ENCODE results near the gene HYOU1.
"Not testable (repeated sequence)": the region's sequence is repeated elsewhere in the genome, so short reads cannot be mapped to it uniquely, and the experiment has no call there.

Gene HYOU1

DNA sequence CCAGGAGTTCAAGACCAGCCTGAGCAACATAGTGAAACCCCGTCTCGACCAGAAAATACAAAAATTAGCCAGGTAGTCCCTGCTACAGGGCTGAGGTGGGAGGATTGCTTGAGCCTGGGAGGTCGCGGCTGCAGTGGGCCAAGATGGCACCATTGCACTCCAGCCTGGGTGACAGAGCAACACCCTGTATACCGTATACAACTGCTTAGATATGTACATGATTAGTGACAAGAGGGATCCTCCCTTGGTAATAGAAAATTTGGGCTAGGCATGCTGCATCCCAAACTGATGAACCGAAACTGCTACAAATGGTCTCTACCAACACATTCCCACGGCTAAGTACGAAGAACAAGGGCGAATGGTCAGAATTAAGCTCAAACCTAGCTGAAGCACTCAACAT lies 14.1 kb downstream of the HYOU1 start:
- no peak for TF ChIP-seq NFRKB (IDR thresholded peaks at IDR 0.05)
- no peak for TF ChIP-seq ZNF384 (IDR thresholded peaks at IDR 0.05)
- TF ChIP-seq L3MBTL2 (conservative IDR thresholded peaks at IDR 0.05), result no peak
- no peak for TF ChIP-seq FOXA1 (IDR thresholded peaks at IDR 0.05)
- no peak for TF ChIP-seq CTBP1 (IDR thresholded peaks at IDR 0.05; ENCODE audit: borderline replicate concordance)
- no peak for TF ChIP-seq ARNT (IDR thresholded peaks at IDR 0.05)
- TF ChIP-seq TARDBP (IDR thresholded peaks at IDR 0.05), result no peak
- TF ChIP-seq BHLHE40 (IDR thresholded peaks at IDR 0.05; ENCODE audit: borderline replicate concordance), result no peak
- no peak for TF ChIP-seq LEF1 (IDR thresholded peaks at IDR 0.05; ENCODE audit: borderline replicate concordance)
- no peak for TF ChIP-seq SP1 (IDR thresholded peaks at IDR 0.05)
- TF ChIP-seq SUZ12 (IDR thresholded peaks at IDR 0.05), result no peak
- TF ChIP-seq FOXM1 (IDR thresholded peaks at IDR 0.05; ENCODE audit: borderline replicate concordance), result no peak
- POLR2A ChIA-PET, result interaction anchor here (1.4 kb wide), 1 partner anchor 19 kb away, joined by 3 read pairs; no protein-coding TSS in a partner anchor
- no peak for DNase-seq (ENCODE audit: extremely low spot score)
- CTCF ChIA-PET, result interaction anchor here (1.0 kb wide), 1 partner anchor 12 kb away, joined by 6 read pairs; the partner anchor contains the start of gene SLC37A4

DNA sequence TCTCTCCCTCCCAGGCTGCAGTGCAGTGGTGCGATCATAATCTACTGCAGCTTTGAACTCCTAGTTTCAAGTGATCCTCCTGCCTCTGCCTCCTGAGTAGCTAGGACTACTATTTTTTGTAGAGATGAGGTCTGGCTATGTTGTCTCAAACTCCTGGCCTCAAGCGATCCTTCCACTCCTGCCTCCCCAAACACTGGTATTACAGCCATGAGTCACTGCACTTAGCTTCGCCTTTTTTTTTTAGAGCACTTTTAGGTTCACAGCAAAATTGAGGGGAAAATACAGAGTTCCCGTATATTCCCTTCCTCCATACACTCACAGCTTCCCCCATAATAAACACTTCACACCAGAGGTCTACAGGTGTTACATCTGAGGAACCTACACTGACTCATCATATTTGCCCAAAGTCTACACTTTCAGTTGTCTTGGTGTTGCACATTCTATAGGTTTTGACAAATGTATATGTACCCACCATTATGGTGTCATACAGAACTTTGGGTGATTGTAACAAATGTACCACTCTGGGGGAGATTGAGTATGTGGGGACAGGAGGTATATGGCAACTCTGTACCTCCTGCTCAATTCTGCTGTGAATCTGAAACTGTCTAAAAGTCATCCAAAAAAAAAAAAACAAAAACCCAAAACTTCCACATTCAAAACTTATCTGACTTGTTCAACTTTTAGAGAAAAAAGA lies 15.0 kb downstream of the HYOU1 start:
- ChIA-PET CTCF (no interaction called here), POLR2A (no interaction called here)
- TF ChIP-seq ELF4 (IDR thresholded peaks at IDR 0.05) (no peak), ARNT (IDR thresholded peaks at IDR 0.05) (no peak), HDGF (IDR thresholded peaks at IDR 0.05; ENCODE audit: borderline replicate concordance) (no peak), ZNF384 (IDR thresholded peaks at IDR 0.05) (no peak), FOXA1 (IDR thresholded peaks at IDR 0.05) (no peak), NFRKB (IDR thresholded peaks at IDR 0.05) (no peak), FOXM1 (IDR thresholded peaks at IDR 0.05; ENCODE audit: borderline replicate concordance) (no peak), BHLHE40 (IDR thresholded peaks at IDR 0.05; ENCODE audit: borderline replicate concordance) (no peak), CTBP1 (IDR thresholded peaks at IDR 0.05; ENCODE audit: borderline replicate concordance) (no peak), LEF1 (IDR thresholded peaks at IDR 0.05; ENCODE audit: borderline replicate concordance) (no peak), FOXK2 (IDR thresholded peaks at IDR 0.05) (no peak), L3MBTL2 (conservative IDR thresholded peaks at IDR 0.05) (no peak), SP1 (IDR thresholded peaks at IDR 0.05) (no peak), SUZ12 (IDR thresholded peaks at IDR 0.05) (no peak), TARDBP (IDR thresholded peaks at IDR 0.05) (no peak)
- TF ChIP-seq, protein P1, sequence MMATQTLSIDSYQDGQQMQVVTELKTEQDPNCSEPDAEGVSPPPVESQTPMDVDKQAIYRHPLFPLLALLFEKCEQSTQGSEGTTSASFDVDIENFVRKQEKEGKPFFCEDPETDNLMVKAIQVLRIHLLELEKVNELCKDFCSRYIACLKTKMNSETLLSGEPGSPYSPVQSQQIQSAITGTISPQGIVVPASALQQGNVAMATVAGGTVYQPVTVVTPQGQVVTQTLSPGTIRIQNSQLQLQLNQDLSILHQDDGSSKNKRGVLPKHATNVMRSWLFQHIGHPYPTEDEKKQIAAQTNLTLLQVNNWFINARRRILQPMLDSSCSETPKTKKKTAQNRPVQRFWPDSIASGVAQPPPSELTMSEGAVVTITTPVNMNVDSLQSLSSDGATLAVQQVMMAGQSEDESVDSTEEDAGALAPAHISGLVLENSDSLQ (IDR thresholded peaks at IDR 0.05), result no peak
- DNase-seq (ENCODE audit: extremely low spot score), result no peak

DNA sequence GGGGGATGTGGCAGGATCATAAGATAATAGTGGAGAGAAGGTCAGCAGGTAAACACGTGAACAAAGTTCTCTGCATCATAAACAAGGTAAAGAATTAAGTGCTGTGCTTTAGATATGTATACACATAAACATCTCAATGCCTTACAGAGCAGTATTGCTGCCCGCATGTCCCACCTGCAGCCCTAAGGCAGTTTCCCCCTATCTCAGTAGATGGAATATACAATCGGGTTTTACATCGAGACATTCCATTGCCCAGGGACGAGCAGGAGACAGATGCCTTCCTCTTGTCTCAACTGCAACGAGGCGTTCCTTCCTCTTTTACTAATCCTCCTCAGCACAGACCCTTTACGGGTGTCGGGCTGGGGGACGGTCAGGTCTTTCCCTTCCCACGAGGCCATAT lies 17.5 kb downstream of the HYOU1 start:
- CTCF ChIA-PET; POLR2A ChIA-PET; DNase-seq (ENCODE audit: extremely low spot score): not testable (repeated sequence)

DNA sequence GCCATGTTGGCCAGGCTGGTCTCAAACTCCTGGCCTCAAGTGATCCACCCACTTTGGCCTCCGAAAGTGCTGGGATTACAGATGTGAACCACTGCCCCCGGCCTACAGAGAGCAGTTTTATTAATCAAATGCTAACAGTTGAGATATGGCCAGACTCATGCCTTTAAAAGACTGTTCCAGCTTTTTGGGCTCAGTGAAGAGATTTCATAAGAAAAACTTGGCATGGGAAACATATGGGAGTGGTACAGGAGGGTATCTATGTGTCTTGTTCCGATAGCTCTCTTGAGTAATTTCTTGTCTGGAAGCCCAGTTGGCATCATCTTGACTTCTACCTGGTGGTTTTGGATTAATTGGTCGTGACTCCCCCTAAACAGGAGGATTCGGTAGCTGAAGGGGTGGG lies 18.1 kb downstream of the HYOU1 start:
- TF ChIP-seq SP1 (IDR thresholded peaks at IDR 0.05) (no peak), NFRKB (IDR thresholded peaks at IDR 0.05) (no peak), HDGF (IDR thresholded peaks at IDR 0.05; ENCODE audit: borderline replicate concordance) (no peak), ARNT (IDR thresholded peaks at IDR 0.05) (no peak), ELF4 (IDR thresholded peaks at IDR 0.05) (no peak), ZNF384 (IDR thresholded peaks at IDR 0.05) (no peak), CTBP1 (IDR thresholded peaks at IDR 0.05; ENCODE audit: borderline replicate concordance) (no peak), BHLHE40 (IDR thresholded peaks at IDR 0.05; ENCODE audit: borderline replicate concordance) (no peak), FOXA1 (IDR thresholded peaks at IDR 0.05) (no peak), TARDBP (IDR thresholded peaks at IDR 0.05) (no peak), SUZ12 (IDR thresholded peaks at IDR 0.05) (no peak), L3MBTL2 (conservative IDR thresholded peaks at IDR 0.05) (no peak), LEF1 (IDR thresholded peaks at IDR 0.05; ENCODE audit: borderline replicate concordance) (no peak), FOXK2 (IDR thresholded peaks at IDR 0.05) (no peak), FOXM1 (IDR thresholded peaks at IDR 0.05; ENCODE audit: borderline replicate concordance) (no peak)
- TF ChIP-seq, protein P1 (IDR thresholded peaks at IDR 0.05), result no peak
- DNase-seq (ENCODE audit: extremely low spot score), result no peak
- POLR2A ChIA-PET, result no interaction called here
- CTCF ChIA-PET, result no interaction called here

DNA sequence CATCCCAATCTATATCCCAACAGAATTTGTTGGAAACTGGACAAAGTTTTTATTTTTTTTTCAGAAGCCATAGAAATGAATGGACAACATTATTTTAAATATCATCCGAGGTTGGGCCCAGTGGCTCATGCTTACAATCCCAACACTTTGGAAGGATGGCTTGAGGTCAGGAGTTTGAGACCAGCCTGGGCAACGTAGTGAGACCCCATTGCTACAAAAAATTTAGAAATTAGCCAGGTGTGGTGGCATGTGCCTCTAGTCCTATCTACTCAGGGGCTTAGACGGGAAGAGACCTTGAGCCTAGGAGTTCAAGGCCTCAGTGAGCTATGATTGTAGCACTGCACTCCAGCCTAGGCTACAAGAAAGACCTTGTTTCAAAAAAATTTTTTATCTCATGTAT lies 22.2 kb downstream of the HYOU1 start:
- ChIA-PET CTCF (interaction anchor here (0.8 kb wide), 1 partner anchor 13 kb away, joined by 3 read pairs; no protein-coding TSS in a partner anchor), POLR2A (no interaction called here)
- TF ChIP-seq LEF1 (IDR thresholded peaks at IDR 0.05; ENCODE audit: borderline replicate concordance) (no peak), BHLHE40 (IDR thresholded peaks at IDR 0.05; ENCODE audit: borderline replicate concordance) (no peak), NFRKB (IDR thresholded peaks at IDR 0.05) (no peak), L3MBTL2 (conservative IDR thresholded peaks at IDR 0.05) (no peak), ZNF384 (IDR thresholded peaks at IDR 0.05) (no peak), TARDBP (IDR thresholded peaks at IDR 0.05) (no peak), ELF4 (IDR thresholded peaks at IDR 0.05) (no peak), FOXM1 (IDR thresholded peaks at IDR 0.05; ENCODE audit: borderline replicate concordance) (no peak), CTBP1 (IDR thresholded peaks at IDR 0.05; ENCODE audit: borderline replicate concordance) (no peak)
- no peak for DNase-seq (ENCODE audit: extremely low spot score)

DNA sequence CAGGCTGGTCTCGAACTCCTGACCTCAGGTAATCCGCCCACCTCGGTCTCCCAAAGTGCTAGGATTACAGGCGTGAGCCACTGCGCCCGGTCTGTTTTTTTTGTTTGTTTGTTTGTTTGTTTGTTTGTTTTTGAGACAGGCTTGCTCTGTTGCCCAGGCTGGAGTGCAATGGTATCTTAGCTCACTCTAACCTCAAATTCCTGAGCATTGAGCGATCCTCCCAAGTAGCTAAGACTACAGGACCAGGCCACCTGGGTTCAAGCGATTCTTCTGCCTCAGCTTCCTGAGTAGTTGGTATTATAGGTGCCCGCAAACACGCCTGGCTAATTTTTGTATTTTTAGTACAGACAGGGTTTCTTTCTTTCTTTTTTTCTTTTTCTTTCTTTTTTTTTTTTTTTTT lies 23.6 kb downstream of the HYOU1 start:
- CTCF ChIA-PET; DNase-seq (ENCODE audit: extremely low spot score): not testable (repeated sequence)
- POLR2A ChIA-PET, result interaction anchor here (3.0 kb wide), 1 partner anchor 23 kb away, joined by 9 read pairs; the partner anchor contains the start of gene HYOU1

DNA sequence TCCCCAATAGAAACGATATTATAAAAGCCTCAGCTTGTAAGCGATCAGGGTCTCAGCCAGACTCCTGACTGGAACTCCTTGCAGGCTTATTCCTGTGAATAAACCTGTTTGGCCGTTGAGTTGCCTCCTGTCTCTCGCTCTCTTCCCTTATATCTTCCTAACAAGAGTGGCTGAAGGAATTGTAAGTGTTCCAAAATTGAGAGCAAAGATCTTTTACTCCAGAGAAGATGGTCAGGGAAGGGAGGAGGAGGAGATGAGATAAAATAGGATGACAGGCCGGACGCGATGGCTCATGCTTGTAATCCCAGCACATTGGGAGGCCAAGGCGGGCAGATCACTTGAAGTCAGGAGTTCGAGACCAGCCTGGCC lies 25.1 kb downstream of the HYOU1 start:
- TF ChIP-seq TARDBP (IDR thresholded peaks at IDR 0.05) (no peak), ELF4 (IDR thresholded peaks at IDR 0.05) (no peak), FOXK2 (IDR thresholded peaks at IDR 0.05) (no peak), ZNF384 (IDR thresholded peaks at IDR 0.05) (no peak), SP1 (IDR thresholded peaks at IDR 0.05) (no peak), ARNT (IDR thresholded peaks at IDR 0.05) (no peak), L3MBTL2 (conservative IDR thresholded peaks at IDR 0.05) (no peak), SUZ12 (IDR thresholded peaks at IDR 0.05) (no peak), LEF1 (IDR thresholded peaks at IDR 0.05; ENCODE audit: borderline replicate concordance) (no peak), NFRKB (IDR thresholded peaks at IDR 0.05) (no peak), HDGF (IDR thresholded peaks at IDR 0.05; ENCODE audit: borderline replicate concordance) (no peak), FOXA1 (IDR thresholded peaks at IDR 0.05) (no peak), CTBP1 (IDR thresholded peaks at IDR 0.05; ENCODE audit: borderline replicate concordance) (no peak), BHLHE40 (IDR thresholded peaks at IDR 0.05; ENCODE audit: borderline replicate concordance) (no peak), FOXM1 (IDR thresholded peaks at IDR 0.05; ENCODE audit: borderline replicate concordance) (no peak)
- TF ChIP-seq, protein P1 (IDR thresholded peaks at IDR 0.05), result no peak
- POLR2A ChIA-PET, result interaction anchor here (3.0 to 3.1 kb wide), 2 partner anchors 13 to 24 kb away, joined by 9 to 14 read pairs; partner anchors contain the start of genes HYOU1, RPS25 and TRAPPC4
- DNase-seq (ENCODE audit: extremely low spot score), result no peak
- CTCF ChIA-PET, result interaction anchor here (0.6 to 1.5 kb wide), 6 partner anchors 11 to 238 kb away, joined by 3 to 6 read pairs (median 4); no protein-coding TSS in a partner anchor

Data from HEK293T (cell line).